ENCODE data around the gene WDFY4. TPM values are rescaled to one million over a fixed set of nuclear protein-coding genes. Genes with fewer than 3 reads are reported as not detected.

The WDFY4 gene
- total and polyA plus RNA-seq, 4 donors: 3.1 to 3.8 (median 3.5) TPM

- Histone ChIP-seq H3K36me3 (ENCODE audit: control insufficient read depth, insufficient read depth, low read length) (no peaks in the 10 kb centered on the region), H3K4me1 (ENCODE audit: control insufficient read depth, insufficient read depth, low read length) (no peaks in the 10 kb centered on the region), H3K27ac (ENCODE audit: low read depth, low read length) (no peak overlapping the region), H3K9me3 (ENCODE audit: control insufficient read depth, insufficient read depth, low read length) (no peaks in the 10 kb centered on the region), H3K27me3 (ENCODE audit: control insufficient read depth, insufficient read depth, low read length) (no peaks in the 10 kb centered on the region), H3K4me3 (ENCODE audit: low read depth, low read length) (no peak overlapping the region)
- 82% methylated on average over 4 of the region's 4 CpGs for WGBS (ENCODE audit: insufficient coverage)
- no peak for DNase-seq (ENCODE audit: low read depth in 4 of 6, low spot score in 6 of 6)
Observed at GRCh38 chr10:48764486-48764885, 79.8 kb downstream of the WDFY4 start.

- Histone ChIP-seq H3K4me1 (ENCODE audit: control insufficient read depth, insufficient read depth, low read length) (no peaks in the 10 kb centered on the region), H3K36me3 (ENCODE audit: control insufficient read depth, insufficient read depth, low read length) (no peaks in the 10 kb centered on the region), H3K27ac (ENCODE audit: low read depth, low read length) (no peak overlapping the region), H3K27me3 (ENCODE audit: control insufficient read depth, insufficient read depth, low read length) (no peaks in the 10 kb centered on the region), H3K4me3 (ENCODE audit: low read depth, low read length) (no peak overlapping the region), H3K9me3 (ENCODE audit: control insufficient read depth, insufficient read depth, low read length) (no peaks in the 10 kb centered on the region)
- WGBS (ENCODE audit: insufficient coverage): no CpG with 5 or more reads among the region's 1 CpG
- no peak for DNase-seq (ENCODE audit: low read depth in 4 of 6, low spot score in 6 of 6)
Observed at GRCh38 chr10:48765039-48765438, 80.4 kb downstream of the WDFY4 start.

- no peak for DNase-seq (ENCODE audit: low read depth in 4 of 6, low spot score in 6 of 6)
- no peaks in the 10 kb centered on the region for H3K4me1 ChIP-seq (ENCODE audit: control insufficient read depth, insufficient read depth, low read length)
- WGBS (ENCODE audit: insufficient coverage): 87% methylated on average over 3 of the region's 4 CpGs
- H3K4me3 ChIP-seq (ENCODE audit: low read depth, low read length): no peak overlapping the region
- no peaks in the 10 kb centered on the region for H3K9me3 ChIP-seq (ENCODE audit: control insufficient read depth, insufficient read depth, low read length)
- no peaks in the 10 kb centered on the region for H3K27me3 ChIP-seq (ENCODE audit: control insufficient read depth, insufficient read depth, low read length)
- H3K27ac ChIP-seq (ENCODE audit: low read depth, low read length): no peak overlapping the region
- no peaks in the 10 kb centered on the region for H3K36me3 ChIP-seq (ENCODE audit: control insufficient read depth, insufficient read depth, low read length)
Observed at GRCh38 chr10:48765527-48765926, 80.9 kb downstream of the WDFY4 start.

- no peaks in the 10 kb centered on the region for H3K9me3 ChIP-seq (ENCODE audit: control insufficient read depth, insufficient read depth, low read length)
- H3K4me1 ChIP-seq (ENCODE audit: control insufficient read depth, insufficient read depth, low read length): no peaks in the 10 kb centered on the region
- H3K27ac ChIP-seq (ENCODE audit: low read depth, low read length): no peak overlapping the region
- no peak for DNase-seq (ENCODE audit: low read depth in 4 of 6, low spot score in 6 of 6)
- H3K36me3 ChIP-seq (ENCODE audit: control insufficient read depth, insufficient read depth, low read length): no peaks in the 10 kb centered on the region
- H3K4me3 ChIP-seq (ENCODE audit: low read depth, low read length): no peak overlapping the region
- 95% methylated on average over 3 of the region's 4 CpGs for WGBS (ENCODE audit: insufficient coverage)
- H3K27me3 ChIP-seq (ENCODE audit: control insufficient read depth, insufficient read depth, low read length): no peaks in the 10 kb centered on the region
Observed at GRCh38 chr10:48767373-48768143, 82.9 kb downstream of the WDFY4 start.

- no peaks in the 10 kb centered on the region for H3K27me3 ChIP-seq (ENCODE audit: control insufficient read depth, insufficient read depth, low read length)
- H3K9me3 ChIP-seq (ENCODE audit: control insufficient read depth, insufficient read depth, low read length): no peaks in the 10 kb centered on the region
- no peak overlapping the region for H3K4me3 ChIP-seq (ENCODE audit: low read depth, low read length)
- H3K4me1 ChIP-seq (ENCODE audit: control insufficient read depth, insufficient read depth, low read length): no peaks in the 10 kb centered on the region
- DNase-seq (ENCODE audit: low read depth in 4 of 6, low spot score in 6 of 6): peak in 1 of 6 donors; percentile 5
- 87% methylated on average over 14 of the region's 14 CpGs for WGBS (ENCODE audit: insufficient coverage)
- no peaks in the 10 kb centered on the region for H3K36me3 ChIP-seq (ENCODE audit: control insufficient read depth, insufficient read depth, low read length)
- no peak overlapping the region for H3K27ac ChIP-seq (ENCODE audit: low read depth, low read length)
Observed at GRCh38 chr10:48768144-48768766, 83.6 kb downstream of the WDFY4 start.

GRCh38 chr10:48768926-48769325 is 84.3 kb downstream of the WDFY4 start:
- H3K9me3 ChIP-seq (ENCODE audit: control insufficient read depth, insufficient read depth, low read length): no peaks in the 10 kb centered on the region
- H3K4me3 ChIP-seq (ENCODE audit: low read depth, low read length): no peak overlapping the region
- no peak overlapping the region for H3K27ac ChIP-seq (ENCODE audit: low read depth, low read length)
- peak in 1 of 6 donors; percentile 27 for DNase-seq (ENCODE audit: low read depth in 4 of 6, low spot score in 6 of 6)
- H3K27me3 ChIP-seq (ENCODE audit: control insufficient read depth, insufficient read depth, low read length): no peaks in the 10 kb centered on the region
- 100% methylated on average over 1 of the region's 4 CpGs for WGBS (ENCODE audit: insufficient coverage)
- no peaks in the 10 kb centered on the region for H3K4me1 ChIP-seq (ENCODE audit: control insufficient read depth, insufficient read depth, low read length)
- no peaks in the 10 kb centered on the region for H3K36me3 ChIP-seq (ENCODE audit: control insufficient read depth, insufficient read depth, low read length)

- H3K27me3 ChIP-seq (ENCODE audit: control insufficient read depth, insufficient read depth, low read length): no peaks in the 10 kb centered on the region
- no peaks in the 10 kb centered on the region for H3K4me1 ChIP-seq (ENCODE audit: control insufficient read depth, insufficient read depth, low read length)
- no peaks in the 10 kb centered on the region for H3K36me3 ChIP-seq (ENCODE audit: control insufficient read depth, insufficient read depth, low read length)
- no peak for DNase-seq (ENCODE audit: low read depth in 4 of 6, low spot score in 6 of 6)
- H3K9me3 ChIP-seq (ENCODE audit: control insufficient read depth, insufficient read depth, low read length): no peaks in the 10 kb centered on the region
- H3K4me3 ChIP-seq (ENCODE audit: low read depth, low read length): no peak overlapping the region
- WGBS (ENCODE audit: insufficient coverage): 71% methylated on average over 3 of the region's 15 CpGs
- no peak overlapping the region for H3K27ac ChIP-seq (ENCODE audit: low read depth, low read length)
Observed at GRCh38 chr10:48769706-48770435, 85.2 kb downstream of the WDFY4 start.

GRCh38 chr10:48770561-48771089 is 86.0 kb downstream of the WDFY4 start:
- no peak overlapping the region for H3K27ac ChIP-seq (ENCODE audit: low read depth, low read length)
- no peak for DNase-seq (ENCODE audit: low read depth in 4 of 6, low spot score in 6 of 6)
- H3K4me3 ChIP-seq (ENCODE audit: low read depth, low read length): no peak overlapping the region
- H3K4me1 ChIP-seq (ENCODE audit: control insufficient read depth, insufficient read depth, low read length): no peaks in the 10 kb centered on the region
- H3K9me3 ChIP-seq (ENCODE audit: control insufficient read depth, insufficient read depth, low read length): no peaks in the 10 kb centered on the region
- H3K27me3 ChIP-seq (ENCODE audit: control insufficient read depth, insufficient read depth, low read length): no peaks in the 10 kb centered on the region
- no peaks in the 10 kb centered on the region for H3K36me3 ChIP-seq (ENCODE audit: control insufficient read depth, insufficient read depth, low read length)
- WGBS (ENCODE audit: insufficient coverage): 75% methylated on average over 1 of the region's 1 CpG

GRCh38 chr10:48771234-48771633 is 86.6 kb downstream of the WDFY4 start:
- no peak overlapping the region for H3K27ac ChIP-seq (ENCODE audit: low read depth, low read length)
- no peak overlapping the region for H3K4me3 ChIP-seq (ENCODE audit: low read depth, low read length)
- H3K4me1 ChIP-seq (ENCODE audit: control insufficient read depth, insufficient read depth, low read length): no peaks in the 10 kb centered on the region
- no peak for DNase-seq (ENCODE audit: low read depth in 4 of 6, low spot score in 6 of 6)
- H3K27me3 ChIP-seq (ENCODE audit: control insufficient read depth, insufficient read depth, low read length): no peaks in the 10 kb centered on the region
- H3K36me3 ChIP-seq (ENCODE audit: control insufficient read depth, insufficient read depth, low read length): no peaks in the 10 kb centered on the region
- no CpG with 5 or more reads among the region's 4 CpGs for WGBS (ENCODE audit: insufficient coverage)
- no peaks in the 10 kb centered on the region for H3K9me3 ChIP-seq (ENCODE audit: control insufficient read depth, insufficient read depth, low read length)

All from spinal cord (tissue), 10 donors.